KMS-11 (cell line): ENCODE measurements around the gene MS4A2.

Experiments used
- H2AFZ ChIP-seq: fragments of 200-600 bp; sonication (generic); 2 replicates; pipeline ENCODE4 v1.6.1; 2016; ENCODE audit warnings: antibody characterized with exemption, mixed run types, low read depth
- H3K27ac ChIP-seq: fragments of 200-600 bp; sonication (generic); 2 replicates; pipeline ENCODE4 v1.6.1; 2016; ENCODE audit warnings: mild to moderate bottlenecking, mixed run types
- H3K27me3 ChIP-seq: fragments of 200-600 bp; sonication (generic); 2 replicates; pipeline ENCODE4 v1.6.1; 2017; ENCODE audit warnings: mild to moderate bottlenecking, low read depth, mixed run types, moderate library complexity; ENCODE audit not compliant: insufficient read depth
- H3K36me3 ChIP-seq: fragments of 200-600 bp; sonication (generic); 2 replicates; pipeline ENCODE4 v1.6.1; 2017; ENCODE audit warnings: mild to moderate bottlenecking, mixed run types; ENCODE audit not compliant: insufficient read depth
- H3K4me1 ChIP-seq: fragments of 200-600 bp; sonication (generic); 2 replicates; pipeline ENCODE4 v1.6.1; 2016; ENCODE audit warnings: mild to moderate bottlenecking, low read depth, mixed run types; ENCODE audit not compliant: poor library complexity, severe bottlenecking
- H3K4me2 ChIP-seq: fragments of 200-600 bp; sonication (generic); 2 replicates; pipeline ENCODE4 v1.7.0; 2016; ENCODE audit warnings: mild to moderate bottlenecking, mixed run types
- H3K4me3 ChIP-seq: fragments of 200-600 bp; sonication (generic); IDR thresholded peaks from 2 replicates; pipeline ENCODE4 v1.6.1; 2017; ENCODE audit warnings: low read depth, low read length, mixed read lengths; ENCODE audit not compliant: insufficient read depth
- H3K79me2 ChIP-seq: fragments of 200-600 bp; sonication (generic); 2 replicates; pipeline ENCODE4 v1.6.1; 2016; ENCODE audit warnings: low read depth, mixed run types; ENCODE audit not compliant: insufficient read depth
- H3K9ac ChIP-seq: fragments of 200-600 bp; sonication (generic); 2 replicates; pipeline ENCODE4 v1.6.1; 2016; ENCODE audit warnings: mild to moderate bottlenecking, mixed run types
- H4K20me1 ChIP-seq: fragments of 200-600 bp; sonication (generic); 2 replicates; pipeline ENCODE4 v1.6.1; 2016; ENCODE audit warnings: mild to moderate bottlenecking, mixed run types; ENCODE audit not compliant: insufficient read depth
- TF ChIP-seq, protein P1 (sequence below): fragments of 200-600 bp; sonication (generic); conservative IDR thresholded peaks from 2 replicates; pipeline ENCODE4 v1.6.1; 2017; ENCODE audit warnings: low read depth, mild to moderate bottlenecking, antibody characterized with exemption, low read length, moderate library complexity, mixed read lengths

The MS4A2 gene

DNA sequence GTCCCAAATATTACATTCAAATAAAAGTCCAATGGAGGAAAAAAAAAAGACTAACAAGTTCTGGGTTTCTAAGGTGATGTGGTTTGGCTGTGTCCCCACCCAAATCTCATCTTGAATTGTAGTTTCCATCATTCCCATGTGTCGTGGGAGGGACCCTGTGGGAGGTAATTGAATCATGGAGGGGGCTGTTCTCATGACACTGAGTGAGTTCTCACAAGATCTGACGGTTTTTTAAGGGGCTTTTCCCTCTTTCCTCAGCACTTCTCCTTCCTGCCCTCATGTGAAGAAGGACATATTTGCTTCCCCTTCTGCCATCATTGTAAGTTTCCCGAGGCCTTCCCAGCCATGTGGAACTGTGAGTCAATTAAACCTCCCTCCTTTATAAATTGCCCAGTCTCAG, 7.9 kb upstream of the MS4A2 start:
- no peaks in the 10 kb centered on the region for H3K79me2 ChIP-seq
- H3K4me2 ChIP-seq: no peak overlapping the region
- no peak overlapping the region for H3K4me3 ChIP-seq
- H4K20me1 ChIP-seq: no peaks in the 10 kb centered on the region
- TF ChIP-seq, protein P1, sequence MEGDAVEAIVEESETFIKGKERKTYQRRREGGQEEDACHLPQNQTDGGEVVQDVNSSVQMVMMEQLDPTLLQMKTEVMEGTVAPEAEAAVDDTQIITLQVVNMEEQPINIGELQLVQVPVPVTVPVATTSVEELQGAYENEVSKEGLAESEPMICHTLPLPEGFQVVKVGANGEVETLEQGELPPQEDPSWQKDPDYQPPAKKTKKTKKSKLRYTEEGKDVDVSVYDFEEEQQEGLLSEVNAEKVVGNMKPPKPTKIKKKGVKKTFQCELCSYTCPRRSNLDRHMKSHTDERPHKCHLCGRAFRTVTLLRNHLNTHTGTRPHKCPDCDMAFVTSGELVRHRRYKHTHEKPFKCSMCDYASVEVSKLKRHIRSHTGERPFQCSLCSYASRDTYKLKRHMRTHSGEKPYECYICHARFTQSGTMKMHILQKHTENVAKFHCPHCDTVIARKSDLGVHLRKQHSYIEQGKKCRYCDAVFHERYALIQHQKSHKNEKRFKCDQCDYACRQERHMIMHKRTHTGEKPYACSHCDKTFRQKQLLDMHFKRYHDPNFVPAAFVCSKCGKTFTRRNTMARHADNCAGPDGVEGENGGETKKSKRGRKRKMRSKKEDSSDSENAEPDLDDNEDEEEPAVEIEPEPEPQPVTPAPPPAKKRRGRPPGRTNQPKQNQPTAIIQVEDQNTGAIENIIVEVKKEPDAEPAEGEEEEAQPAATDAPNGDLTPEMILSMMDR: no peak
- no peaks in the 10 kb centered on the region for H3K4me1 ChIP-seq
- no peak overlapping the region for H2AFZ ChIP-seq
- H3K36me3 ChIP-seq: no peaks in the 10 kb centered on the region
- no peak overlapping the region for H3K9ac ChIP-seq
- H3K27ac ChIP-seq: no peak overlapping the region
- H3K27me3 ChIP-seq: no peaks in the 10 kb centered on the region

DNA sequence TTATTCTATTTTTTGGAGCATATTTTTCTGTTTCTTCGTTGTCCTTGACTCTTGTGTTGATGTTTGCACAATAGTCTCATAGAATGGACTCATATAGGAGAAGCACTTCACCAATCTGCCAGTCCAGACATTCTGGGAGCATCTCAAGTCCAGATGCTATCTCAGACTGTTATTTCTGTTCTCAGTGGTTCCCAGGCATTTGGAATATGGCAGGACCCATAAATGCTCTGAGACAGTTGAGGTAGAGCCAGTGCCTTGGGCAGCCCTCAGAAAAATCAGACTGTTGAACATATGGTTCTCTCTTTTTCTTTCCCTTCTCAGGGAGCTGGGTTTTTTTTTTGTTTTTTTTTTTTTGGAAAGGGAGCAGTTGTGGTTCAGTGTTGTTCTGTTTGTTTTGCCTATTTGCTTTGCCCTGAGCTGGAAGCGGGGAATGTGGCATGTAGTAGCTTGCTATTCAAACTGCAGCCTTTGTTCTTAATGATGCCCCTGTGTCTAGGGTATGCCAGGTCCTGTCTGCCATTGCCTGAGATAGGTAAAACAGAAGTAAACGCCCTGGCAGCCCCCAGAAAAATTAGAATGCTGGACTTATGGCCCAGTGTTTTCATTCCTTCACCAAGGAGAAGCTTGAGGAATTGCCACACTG, 3.7 kb upstream of the MS4A2 start:
- Histone ChIP-seq H3K36me3 (no peaks in the 10 kb centered on the region), H4K20me1 (no peaks in the 10 kb centered on the region), H3K79me2 (no peaks in the 10 kb centered on the region), H3K4me1 (no peaks in the 10 kb centered on the region), H3K4me2 (no peak overlapping the region), H3K9ac (no peak overlapping the region), H3K4me3 (no peak overlapping the region), H2AFZ (no peak overlapping the region), H3K27me3 (no peaks in the 10 kb centered on the region), H3K27ac (no peak overlapping the region)
- TF ChIP-seq, protein P1: no peak

DNA sequence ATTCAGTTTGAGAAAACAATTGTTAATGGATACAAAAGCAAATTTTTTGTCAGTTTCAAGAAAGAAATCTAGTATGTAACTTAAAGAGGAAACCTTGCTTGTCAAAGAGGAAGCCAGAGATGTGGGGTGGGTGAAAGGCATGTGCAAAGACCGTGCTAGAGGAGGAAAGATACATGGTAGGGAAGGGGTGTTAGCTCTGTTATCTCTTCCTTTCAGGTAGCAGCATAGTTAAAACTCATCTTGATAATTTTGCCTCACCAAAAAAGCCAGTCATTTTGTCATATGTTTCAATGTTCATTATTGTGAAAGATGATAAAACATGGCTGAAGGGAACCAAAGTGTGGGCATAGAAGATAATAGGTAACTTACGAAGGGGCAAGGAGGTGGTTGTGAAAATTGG, 2.6 kb upstream of the MS4A2 start:
- TF ChIP-seq, protein P1: no peak
- no peak overlapping the region for H3K4me3 ChIP-seq
- no peaks in the 10 kb centered on the region for H3K4me1 ChIP-seq
- no peaks in the 10 kb centered on the region for H3K27me3 ChIP-seq
- no peaks in the 10 kb centered on the region for H4K20me1 ChIP-seq
- H3K4me2 ChIP-seq: no peak overlapping the region
- no peaks in the 10 kb centered on the region for H3K36me3 ChIP-seq
- H3K27ac ChIP-seq: no peak overlapping the region
- no peak overlapping the region for H3K9ac ChIP-seq
- H3K79me2 ChIP-seq: no peaks in the 10 kb centered on the region
- no peak overlapping the region for H2AFZ ChIP-seq

DNA sequence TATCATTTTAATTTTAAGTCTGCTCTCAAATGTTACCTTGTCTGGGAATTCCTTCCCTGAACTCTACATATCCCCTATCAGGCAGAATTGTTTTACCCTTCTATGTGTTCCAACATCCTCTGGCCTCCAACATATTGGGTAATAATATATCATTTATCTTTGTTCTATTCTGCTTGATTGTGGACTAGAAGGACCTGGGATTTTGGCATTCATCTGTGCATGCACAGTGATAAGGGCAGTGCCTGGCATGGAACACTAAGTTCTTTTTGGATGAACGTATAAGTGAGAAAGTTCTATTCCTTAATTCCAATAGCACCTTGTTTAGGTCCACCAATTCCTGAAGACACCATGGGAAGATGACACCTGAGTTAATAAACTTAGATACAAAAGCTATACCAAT, 1.2 kb upstream of the MS4A2 start:
- H3K9ac ChIP-seq: no peak overlapping the region
- TF ChIP-seq, protein P1: no peak

More for the DNA sequence above, 1.2 kb upstream of the MS4A2 start:
- Histone ChIP-seq H3K79me2 (no peaks in the 10 kb centered on the region), H3K4me3 (no peak overlapping the region), H4K20me1 (no peaks in the 10 kb centered on the region), H3K4me2 (no peak overlapping the region), H3K36me3 (no peaks in the 10 kb centered on the region), H2AFZ (no peak overlapping the region), H3K4me1 (no peaks in the 10 kb centered on the region), H3K27ac (no peak overlapping the region), H3K27me3 (no peaks in the 10 kb centered on the region)
